Spleen (tissue), 7 donors: Measurements from ENCODE around the gene SH2D4B.

Source experiments
- CTCF ChIP-seq, 11 experiments: fragments of 200-600 bp in 7 of 11; fragments of 450-650 bp in 4 of 11; sonication (generic) in 4 of 11; IDR thresholded peaks in 8 of 11; conservative IDR thresholded peaks in 3 of 11; 1 replicate in 7 of 11; 2 replicates in 4 of 11; pipeline versions ENCODE4 v1.4.0 to v1.8.0; 2016 to 2021; ENCODE audit warnings: antibody characterized with exemption in 11 of 11, inconsistent platforms in 4 of 11, mild to moderate bottlenecking in 1 of 11
- POLR2A ChIP-seq, 3 donors: fragments of 450-650 bp; IDR thresholded peaks; one replicate each; pipeline ENCODE4 v1.5.1; 2017; ENCODE audit warnings: antibody characterized with exemption in 3 of 3, mild to moderate bottlenecking in 1 of 3
- POLR2AphosphoS5 ChIP-seq, 3 donors: sonication (generic); formaldehyde crosslinking; IDR thresholded peaks; one replicate each; pipeline ENCODE4 v1.5.1; 2017; ENCODE audit warnings: antibody characterized with exemption in 3 of 3
- donor health status: DM: no; HTN: no; CAD: no; lungs with moderate emphysema.
- donor health status: DM: no; HTN: no; CAD: no.
- donor health status: DM: no; HTN: no; CAD: no.

- TF ChIP-seq CTCF (IDR thresholded peaks at IDR 0.05 in 8 of 11, conservative IDR thresholded peaks at IDR 0.05 in 3 of 11) (no peak), POLR2A (IDR thresholded peaks at IDR 0.05) (no peak), POLR2AphosphoS5 (IDR thresholded peaks at IDR 0.05) (no peak)
Measured at GRCh38 chr10:80542053-80542452, 4.4 kb downstream of the SH2D4B start.
